HepG2 (cell line): ENCODE data around the gene OR10A3. TPM values are rescaled to one million over a fixed set of nuclear protein-coding genes. Genes with fewer than 3 reads are reported as not detected.

Experiments used
- CBX1 ChIP-seq: IDR thresholded peaks from one replicate; pipeline ENCODE4 v1.6.1; 2016; ENCODE audit warnings: antibody characterized with exemption, low read depth
- FOSL1 ChIP-seq: sonication (generic); formaldehyde crosslinking; IDR thresholded peaks from 2 replicates; pipeline ENCODE4 v1.9.0; 2021; ENCODE audit warnings: missing genetic modification reagents, borderline replicate concordance
- HBP1 ChIP-seq: IDR thresholded peaks from 2 replicates; pipeline ENCODE4 v1.6.1; 2016; ENCODE audit warnings: low read depth, control low read depth
- NCOA5 ChIP-seq: sonication (generic); formaldehyde crosslinking; IDR thresholded peaks from 2 replicates; pipeline ENCODE4 v1.4.0; 2020; ENCODE audit warnings: missing genetic modification reagents
- REST ChIP-seq, 2 experiments: IDR thresholded peaks; 2 replicates each; pipeline ENCODE4 v1.6.1; 2011 to 2012; ENCODE audit warnings: low read length in 2 of 2, borderline replicate concordance in 1 of 2, low read depth in 1 of 2, mild to moderate bottlenecking in 1 of 2, moderate library complexity in 1 of 2
- THYN1 ChIP-seq: sonication (generic); formaldehyde crosslinking; IDR thresholded peaks from 2 replicates; pipeline ENCODE4 v1.8.1; 2023; ENCODE audit warnings: low read depth, mild to moderate bottlenecking, moderate library complexity, missing genetic modification reagents, borderline replicate concordance
- TP53 ChIP-seq: sonication (generic); formaldehyde crosslinking; conservative IDR thresholded peaks from 2 replicates; pipeline ENCODE4 v1.4.0; 2020; ENCODE audit warnings: missing genetic modification reagents
- ZBTB1 ChIP-seq: sonication (generic); formaldehyde crosslinking; IDR thresholded peaks from 2 replicates; pipeline ENCODE4 v1.4.0; 2020; ENCODE audit warnings: missing genetic modification reagents, borderline replicate concordance
- ZBTB3 ChIP-seq: sonication (generic); formaldehyde crosslinking; IDR thresholded peaks from 2 replicates; pipeline ENCODE4 v1.4.0; 2020; ENCODE audit warnings: low read depth, mild to moderate bottlenecking, moderate library complexity, missing genetic modification reagents, borderline replicate concordance
- ZNF142 ChIP-seq: sonication (generic); formaldehyde crosslinking; IDR thresholded peaks from 2 replicates; pipeline ENCODE4 v1.4.0; 2020; ENCODE audit warnings: missing genetic modification reagents
- ZNF224 ChIP-seq: sonication (generic); formaldehyde crosslinking; IDR thresholded peaks from 2 replicates; pipeline ENCODE4 v1.5.0; 2020; ENCODE audit warnings: mild to moderate bottlenecking, missing genetic modification reagents
- ZUFSP ChIP-seq: sonication (generic); formaldehyde crosslinking; IDR thresholded peaks from 2 replicates; pipeline ENCODE4 v1.9.0; 2021; ENCODE audit warnings: missing genetic modification reagents, mild to moderate bottlenecking, borderline replicate concordance
- polyA plus RNA-seq, 8 experiments: library from polyadenylated mRNA; depleted of rRNA in 3 of 8; stranded (reverse) in 7 of 8; unstranded in 1 of 8; fragments of >200 nt; fragmentation: Illumina TruSeq in 4 of 8; extraction: Trizol in 4 of 8; gene quantifications; 2 replicates each; pipeline versions ENCODE4 v1.2.1 to v1.2.3, GENCODE V29; 2011 to 2016; ENCODE audit warnings: low read depth in 4 of 8, missing spikeins in 1 of 8, mixed read lengths in 1 of 8; ENCODE audit not compliant: insufficient read depth in 1 of 8
- total RNA-seq, 5 experiments: library from RNA; depleted of rRNA; stranded (reverse); fragments of >200 nt; fragmentation: Illumina TruSeq; extraction: Trizol; gene quantifications; 2 replicates each; pipeline ENCODE4 v1.2.3, GENCODE V29; 2016; ENCODE audit warnings: low read depth in 1 of 5

The OR10A3 gene
- total and polyA plus RNA-seq, 2 of the 13 experiments (the other 11 are each of a cell fraction or from before 2014, with no cell fraction given) = not detected

GRCh38 chr11:7898666-7899283 lies 42.7 kb downstream of the OR10A3 start (continued):
- TF ChIP-seq ZNF142 (CRISPR knock-in tag) (no peak), ZBTB1 (CRISPR knock-in tag) (no peak), NCOA5 (CRISPR knock-in tag) (no peak), CBX1 (no peak), FOSL1 (CRISPR knock-in tag) (no peak), TP53 (CRISPR knock-in tag) (no peak), HBP1 (CRISPR knock-in tag) (no peak), ZNF224 (CRISPR knock-in tag) (no peak), REST (IDR thresholded peaks at IDR 0.05; ENCODE audit: borderline replicate concordance in 1 of 2, low read depth in 1 of 2, low read length in 2 of 2) (no peak), ZUFSP (CRISPR knock-in tag) (no peak), THYN1 (CRISPR knock-in tag) (no peak), ZBTB3 (CRISPR knock-in tag) (no peak)
